K562 (cell line): Measurements from ENCODE around the gene ZCCHC4. TPM values are rescaled to one million over a fixed set of nuclear protein-coding genes. Genes with fewer than 3 reads are reported as not detected.

Source experiments
- BRF2 ChIP-seq: IDR thresholded peaks from 3 replicates; pipeline ENCODE4 v1.6.1; 2011; ENCODE audit warnings: borderline replicate concordance, mild to moderate bottlenecking; ENCODE audit not compliant: insufficient read length, insufficient read depth
- CBX5 ChIP-seq: IDR thresholded peaks from 2 replicates; pipeline ENCODE4 v1.6.1; 2014; ENCODE audit warnings: low read depth, borderline replicate concordance
- CHCHD3 ChIP-seq: fragments of 250-450 bp; sonication (Bioruptor Pico); IDR thresholded peaks from 2 replicates; pipeline ENCODE4 v2.1.2; 2022; ENCODE audit warnings: mild to moderate bottlenecking
- ETS1 ChIP-seq: conservative IDR thresholded peaks from 2 replicates; pipeline ENCODE4 v1.6.1; 2011; ENCODE audit warnings: low read depth, mild to moderate bottlenecking, low read length; ENCODE audit not compliant: control insufficient read depth
- EWSR1 ChIP-seq: fragments of 450-650 bp; IDR thresholded peaks from 2 replicates; pipeline ENCODE4 v1.6.1; 2018; ENCODE audit warnings: borderline replicate concordance, mild to moderate bottlenecking, low read depth, moderate library complexity; ENCODE audit not compliant: partially characterized antibody
- FOXA1 ChIP-seq: fragments of 450-650 bp; IDR thresholded peaks from 2 replicates; pipeline ENCODE4 v1.6.1; 2016; ENCODE audit warnings: mild to moderate bottlenecking, borderline replicate concordance
- MEIS2 ChIP-seq: fragments of 450-650 bp; IDR thresholded peaks from 2 replicates; pipeline ENCODE4 v1.6.1; 2014; ENCODE audit warnings: mild to moderate bottlenecking; ENCODE audit not compliant: partially characterized antibody
- MLX ChIP-seq, 2 experiments: fragments of 450-650 bp in 1 of 2; sonication (generic) in 1 of 2; formaldehyde crosslinking; conservative IDR thresholded peaks; 2 replicates each; pipeline versions ENCODE4 v1.4.0 to v1.8.1; 2020 to 2022; ENCODE audit warnings: mild to moderate bottlenecking in 1 of 2, missing genetic modification reagents in 1 of 2
- NFE2L1 ChIP-seq: fragments of 450-650 bp; IDR thresholded peaks from 2 replicates; pipeline ENCODE4 v1.6.1; 2016; ENCODE audit warnings: missing genetic modification characterization, low read depth, mild to moderate bottlenecking, missing compliant biosample characterization, moderate library complexity, borderline replicate concordance
- PCBP1 ChIP-seq: fragments of 200-400 bp; formaldehyde crosslinking; IDR thresholded peaks from 2 replicates; pipeline ENCODE4 v1.6.1; 2018; ENCODE audit warnings: mild to moderate bottlenecking, low read depth, low read length; ENCODE audit not compliant: poor library complexity, severe bottlenecking
- PHB2 ChIP-seq: fragments of 450-650 bp; IDR thresholded peaks from 2 replicates; pipeline ENCODE4 v1.6.1; 2017; ENCODE audit warnings: low read depth
- SIRT6 ChIP-seq: IDR thresholded peaks from one replicate; pipeline ENCODE4 v1.6.1; 2012; ENCODE audit warnings: low read depth, mild to moderate bottlenecking, control low read depth, inconsistent platforms, low read length, moderate library complexity
- SP1 ChIP-seq: sonication (generic); formaldehyde crosslinking; IDR thresholded peaks from 2 replicates; pipeline ENCODE4 v1.8.1; 2022; ENCODE audit warnings: mild to moderate bottlenecking, missing genetic modification reagents
- TEAD4 ChIP-seq, 2 experiments: sonication (generic) in 1 of 2; formaldehyde crosslinking in 1 of 2; IDR thresholded peaks; 2 replicates each; pipeline versions ENCODE4 v1.6.1 to v1.8.0; 2012 to 2022; ENCODE audit warnings: borderline replicate concordance in 1 of 2, inconsistent platforms in 1 of 2, low read length in 1 of 2, mild to moderate bottlenecking in 1 of 2, missing genetic modification reagents in 1 of 2
- TRIM25 ChIP-seq: fragments of 450-650 bp; IDR thresholded peaks from 2 replicates; pipeline ENCODE4 v1.7.0; 2016; ENCODE audit warnings: borderline replicate concordance
- ZNF311 ChIP-seq: fragments of 250-450 bp; sonication (Bioruptor Pico); IDR thresholded peaks from 2 replicates; pipeline ENCODE4 v1.4.0; 2020; ENCODE audit warnings: mild to moderate bottlenecking, moderate library complexity
- polyA plus RNA-seq, 8 experiments: library from polyadenylated mRNA; depleted of rRNA in 4 of 8; stranded (reverse) in 5 of 8; unstranded in 3 of 8; fragments of >200 nt; fragmentation: Nextera tagmentation in 2 of 8; fragmentation: Illumina TruSeq in 1 of 8; extraction: Ambion mirVana in 2 of 8; extraction: Trizol in 1 of 8; gene quantifications; 2 replicates each; pipeline versions ENCODE4 v1.2.1 to v1.2.3, GENCODE V29; 2011 to 2014; ENCODE audit warnings: inconsistent platforms in 1 of 8, missing spikeins in 1 of 8
- total RNA-seq, 7 experiments: library from RNA; depleted of rRNA in 6 of 7; stranded (reverse); fragments of >200 nt in 6 of 7; fragmentation: Illumina TruSeq in 2 of 7; extraction: Trizol in 2 of 7; gene quantifications; 2 replicates each; pipeline versions ENCODE4 v1.2.1 to v1.2.3, GENCODE V29; 2011 to 2021; ENCODE audit warnings: low replicate concordance in 1 of 7

Gene ZCCHC4
- total and polyA plus RNA-seq, 9 of the 15 experiments (the other 6 are each of a cell fraction or from before 2014, with no cell fraction given), result 5.3 to 26.1 (median 15.2) TPM

- TF ChIP-seq MLX (CRISPR knock-in tag; conservative IDR thresholded peaks at IDR 0.05) (no peak), SP1 (CRISPR knock-in tag) (peak; percentile 70; the same call in 1 of the 2 replicates), ZNF311 (no peak), TRIM25 (no peak), BRF2 (no peak), TEAD4 (IDR thresholded peaks at IDR 0.05; ENCODE audit: low read length) (no peak), TEAD4 (CRISPR knock-in tag; IDR thresholded peaks at IDR 0.05; ENCODE audit: borderline replicate concordance) (no peak), EWSR1 (no peak), FOXA1 (no peak), CBX5 (no peak), CHCHD3 (no peak), PCBP1 (no peak), SIRT6 (no peak), NFE2L1 (tag) (no peak), MEIS2 (no peak), PHB2 (no peak), ETS1 (no peak)
- TF ChIP-seq, all 486 proteins: peak for 69
Observed at GRCh38 chr4:25376754-25377571, 64.4 kb downstream of the ZCCHC4 start, which contains the start of gene ANAPC4 (continued).
